Upper lobe of right lung (tissue), 1 donor: ENCODE measurements around the gene BATF3. TPM values are rescaled to one million over a fixed set of nuclear protein-coding genes. Genes with fewer than 3 reads are reported as not detected.
A peak's percentile ranks its signal among the peaks of the same experiment; 100 is the strongest.

Source experiments
- ATAC-seq: fragments of 200-7000 bp; cut with Tn5 transposase; one replicate; pipeline ENCODE4 v1.9.1; 2020; ENCODE audit warnings: mild to moderate bottlenecking, moderate library complexity
- DNase-seq: peaks from one replicate; pipeline ENCODE4 v3.0.0-alpha.2; 2020
- H3K27ac ChIP-seq: fragments of 200-600 bp; one replicate; pipeline ENCODE4 v1.8.0; 2022
- H3K27me3 ChIP-seq: fragments of 200-600 bp; one replicate; pipeline ENCODE4 v1.8.0; 2022; ENCODE audit warnings: mild to moderate bottlenecking
- H3K36me3 ChIP-seq: fragments of 200-600 bp; one replicate; pipeline ENCODE4 v1.8.0; 2022
- H3K4me1 ChIP-seq: fragments of 200-600 bp; one replicate; pipeline ENCODE4 v1.8.0; 2022
- H3K4me3 ChIP-seq: fragments of 200-600 bp; one replicate; pipeline ENCODE4 v1.8.0; 2022; ENCODE audit warnings: mild to moderate bottlenecking
- H3K9me3 ChIP-seq: fragments of 200-600 bp; one replicate; pipeline ENCODE4 v1.8.0; 2022
- intact Hi-C: fragments of 100-400 bp; cut with DNase I; formaldehyde crosslinking; loops from one replicate; pipeline ENCODE4 v1.11.0; 2022
- total RNA-seq: library from RNA; stranded (reverse); fragmentation: NEBNext Ultra II Directional; extraction: Animal tissue kit (Norgen Biotek cat#: 25700); gene quantifications from one replicate; pipeline ENCODE4 v1.2.1, GENCODE V29; 2021
- TF ChIP-seq, protein P1 (sequence below): fragments of 200-600 bp; IDR thresholded peaks from one replicate; pipeline ENCODE4 v1.8.0; 2022; ENCODE audit warnings: antibody characterized with exemption
- donor health status: DM: no; HTN: yes; CAD: no; lungs with severe emphysema.

Gene BATF3
- total RNA-seq, 1 donor from 2014 or later, result 10.0 TPM

DNA sequence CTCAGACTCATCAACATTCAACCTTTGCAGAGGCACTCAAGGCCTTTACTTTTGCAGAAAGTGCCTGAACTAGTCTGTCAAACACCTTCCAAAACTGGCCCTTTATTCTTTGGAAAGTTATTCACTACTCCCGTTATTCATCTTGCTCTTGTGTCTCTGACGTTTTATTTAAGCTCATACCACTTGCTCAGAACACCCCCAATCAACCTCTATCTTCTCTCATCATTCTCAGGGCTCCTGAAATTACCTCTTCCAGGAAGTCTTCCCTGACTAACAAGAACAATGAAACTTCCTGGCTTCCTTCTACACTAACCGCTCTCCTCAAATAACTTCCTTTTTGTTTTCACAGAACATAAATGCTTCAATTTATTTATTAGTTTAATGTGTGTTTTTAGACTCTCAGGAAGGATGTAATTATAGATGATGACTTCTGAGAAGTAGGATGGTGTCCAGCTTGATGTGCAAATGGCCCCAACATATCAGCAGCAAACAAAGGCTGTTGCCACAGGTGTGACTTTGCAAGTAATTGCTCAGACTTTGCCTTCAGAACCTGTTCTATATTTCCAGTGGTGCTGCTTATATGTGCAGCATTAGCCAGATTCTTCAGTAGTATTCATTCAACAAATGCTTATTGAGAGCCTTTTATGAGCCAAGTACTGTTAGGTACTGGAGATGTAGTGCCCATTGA is 22.8 kb upstream of the BATF3 start:
- Histone ChIP-seq H3K27ac (no peak overlapping the region), H3K4me3 (no peak overlapping the region), H3K27me3 (no peaks in the 10 kb centered on the region), H3K4me1 (peaks cover 5% of the 10 kb centered on the region), H3K9me3 (no peaks in the 10 kb centered on the region), H3K36me3 (no peaks in the 10 kb centered on the region)
- DNase-seq (no peak), ATAC-seq (no peak)
- TF ChIP-seq, protein P1, sequence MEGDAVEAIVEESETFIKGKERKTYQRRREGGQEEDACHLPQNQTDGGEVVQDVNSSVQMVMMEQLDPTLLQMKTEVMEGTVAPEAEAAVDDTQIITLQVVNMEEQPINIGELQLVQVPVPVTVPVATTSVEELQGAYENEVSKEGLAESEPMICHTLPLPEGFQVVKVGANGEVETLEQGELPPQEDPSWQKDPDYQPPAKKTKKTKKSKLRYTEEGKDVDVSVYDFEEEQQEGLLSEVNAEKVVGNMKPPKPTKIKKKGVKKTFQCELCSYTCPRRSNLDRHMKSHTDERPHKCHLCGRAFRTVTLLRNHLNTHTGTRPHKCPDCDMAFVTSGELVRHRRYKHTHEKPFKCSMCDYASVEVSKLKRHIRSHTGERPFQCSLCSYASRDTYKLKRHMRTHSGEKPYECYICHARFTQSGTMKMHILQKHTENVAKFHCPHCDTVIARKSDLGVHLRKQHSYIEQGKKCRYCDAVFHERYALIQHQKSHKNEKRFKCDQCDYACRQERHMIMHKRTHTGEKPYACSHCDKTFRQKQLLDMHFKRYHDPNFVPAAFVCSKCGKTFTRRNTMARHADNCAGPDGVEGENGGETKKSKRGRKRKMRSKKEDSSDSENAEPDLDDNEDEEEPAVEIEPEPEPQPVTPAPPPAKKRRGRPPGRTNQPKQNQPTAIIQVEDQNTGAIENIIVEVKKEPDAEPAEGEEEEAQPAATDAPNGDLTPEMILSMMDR, result no peak
- intact Hi-C loops, result no loop called here

DNA sequence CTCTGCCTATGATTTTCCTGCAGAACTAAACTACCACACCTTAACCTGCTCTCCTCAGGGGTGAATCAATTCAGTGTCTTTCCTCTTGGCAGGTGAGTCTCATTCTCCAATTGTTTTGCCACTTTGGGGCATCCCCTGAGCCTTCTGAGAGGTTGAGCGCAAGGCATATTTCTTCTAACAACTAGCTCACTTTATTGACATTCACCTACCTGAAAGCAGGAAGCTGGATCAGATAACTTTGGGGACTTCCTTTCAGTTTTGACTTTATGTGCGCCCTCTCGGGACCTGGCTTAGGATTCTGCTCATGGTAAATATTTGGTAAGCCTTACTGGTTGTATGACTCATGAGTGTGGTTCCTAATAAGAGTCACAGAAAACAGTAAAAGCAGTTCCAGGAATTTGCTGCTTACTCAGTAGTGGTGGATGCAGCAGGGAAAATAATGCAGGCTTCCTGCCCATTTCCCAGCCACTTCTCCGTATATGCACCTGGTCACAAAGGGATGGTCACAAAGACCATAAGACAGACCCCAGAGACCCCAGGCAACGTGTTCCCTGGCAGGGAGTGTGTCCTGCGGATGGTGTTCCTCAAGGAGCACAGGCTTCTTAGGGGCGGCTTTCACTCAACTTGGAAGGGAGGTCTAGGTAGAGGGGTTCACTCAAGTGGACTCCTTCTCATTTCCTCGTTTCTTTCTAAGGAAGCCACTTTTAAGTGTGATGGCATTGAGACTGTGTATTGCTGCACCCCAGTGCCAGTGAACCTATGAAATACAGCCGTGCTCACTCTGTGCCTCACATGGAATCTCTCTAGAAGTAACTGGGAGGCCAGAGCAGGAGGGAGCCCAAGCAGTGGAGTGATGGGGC is 22.0 kb upstream of the BATF3 start:
- no peak overlapping the region for H3K4me3 ChIP-seq
- ATAC-seq (peak; percentile 62), DNase-seq (no peak)
- H3K36me3 ChIP-seq, result no peaks in the 10 kb centered on the region
- H3K4me1 ChIP-seq, result peaks cover 5% of the 10 kb centered on the region
- H3K27ac ChIP-seq, result no peak overlapping the region
- intact Hi-C loops, result no loop called here
- H3K9me3 ChIP-seq, result no peaks in the 10 kb centered on the region
- H3K27me3 ChIP-seq, result no peaks in the 10 kb centered on the region
- TF ChIP-seq, protein P1, result no peak

DNA sequence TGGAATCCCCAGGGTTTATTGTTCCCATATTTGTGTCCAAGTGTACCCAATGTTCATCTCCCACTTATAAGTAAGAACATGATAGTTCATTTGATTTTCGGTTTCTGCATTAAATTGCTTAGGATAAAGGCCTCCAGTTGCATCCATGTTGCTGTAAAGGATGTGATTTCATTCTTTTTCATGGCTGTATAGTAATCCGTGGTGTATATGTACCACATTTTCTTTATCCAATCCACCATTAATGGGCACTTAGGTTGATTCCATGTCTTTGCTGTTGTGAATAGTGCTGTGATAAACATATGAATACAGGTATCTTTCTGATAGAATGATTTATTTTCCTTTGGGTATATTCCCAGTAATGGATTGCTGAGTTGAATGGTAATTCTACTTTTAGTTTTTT is 20.0 kb upstream of the BATF3 start:
- H3K4me3 ChIP-seq, result no peak overlapping the region
- DNase-seq (no peak), ATAC-seq (no peak)
- H3K27me3 ChIP-seq, result no peaks in the 10 kb centered on the region
- intact Hi-C loops, result no loop called here
- peaks cover 5% of the 10 kb centered on the region for H3K4me1 ChIP-seq
- no peaks in the 10 kb centered on the region for H3K36me3 ChIP-seq
- H3K27ac ChIP-seq, result no peak overlapping the region
- TF ChIP-seq, protein P1, result no peak
- H3K9me3 ChIP-seq, result no peaks in the 10 kb centered on the region

DNA sequence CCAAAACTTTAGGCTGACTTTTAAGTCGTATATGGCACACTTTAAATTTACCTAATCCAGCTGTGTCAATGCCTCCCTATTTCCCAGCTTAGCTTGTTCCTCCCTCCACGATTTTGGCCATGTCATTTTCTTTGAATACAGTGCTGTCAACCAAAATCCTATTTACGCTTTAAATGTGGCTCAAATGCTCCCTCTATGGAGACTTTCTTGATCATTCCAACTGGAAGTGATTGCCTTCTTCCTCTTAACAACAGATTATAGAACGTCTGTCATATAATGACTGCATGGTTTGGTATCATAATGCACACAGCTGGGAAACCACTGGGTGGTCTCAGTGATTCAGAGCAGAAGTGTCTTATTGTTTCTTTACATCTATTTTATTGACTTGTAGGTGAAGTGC is 18.9 kb upstream of the BATF3 start:
- TF ChIP-seq, protein P1, result no peak
- no peak overlapping the region for H3K4me3 ChIP-seq
- intact Hi-C loops, result no loop called here

DNA sequence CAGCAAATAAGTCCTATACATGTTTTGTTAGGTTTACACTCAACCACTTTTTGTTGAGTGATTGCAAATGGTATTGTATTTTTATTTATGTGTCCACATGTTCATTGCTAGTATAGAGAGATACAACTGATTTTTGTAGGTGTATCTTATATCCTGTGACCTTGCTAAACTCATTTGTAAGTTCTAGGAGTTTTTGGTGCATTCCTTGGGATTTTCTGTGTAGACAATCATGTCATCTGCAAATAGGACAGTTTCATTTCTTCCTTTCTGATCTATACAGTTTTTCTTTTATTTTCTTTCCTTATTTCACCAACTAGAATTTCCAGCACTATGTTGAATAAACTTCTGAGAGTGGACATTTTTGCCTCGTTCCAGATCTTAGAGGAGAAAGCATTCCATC is 16.5 kb upstream of the BATF3 start:
- TF ChIP-seq, protein P1, result no peak
- DNase-seq, result no peak
- no peaks in the 10 kb centered on the region for H3K9me3 ChIP-seq
- no peaks in the 10 kb centered on the region for H3K36me3 ChIP-seq
- ATAC-seq, result no peak
- no peak overlapping the region for H3K27ac ChIP-seq
- intact Hi-C loops, result no loop called here
- no peaks in the 10 kb centered on the region for H3K27me3 ChIP-seq
- no peak overlapping the region for H3K4me3 ChIP-seq
- no peaks in the 10 kb centered on the region for H3K4me1 ChIP-seq

More for the DNA sequence above, 18.9 kb upstream of the BATF3 start:
- Histone ChIP-seq H3K36me3 (no peaks in the 10 kb centered on the region), H3K4me1 (peaks cover 5% of the 10 kb centered on the region), H3K27ac (no peak overlapping the region), H3K9me3 (no peaks in the 10 kb centered on the region), H3K27me3 (no peaks in the 10 kb centered on the region)
- ATAC-seq (peak; percentile 32), DNase-seq (no peak)
